GM12878 (cell line): ENCODE results near the gene ARGLU1.
A peak's percentile ranks its signal among the peaks of the same experiment; 100 is the strongest.

ENCODE experiments used
- BACH1 ChIP-seq: fragments of 450-650 bp; IDR thresholded peaks from 2 replicates; pipeline ENCODE4 v1.6.1; 2017; ENCODE audit warnings: mild to moderate bottlenecking, borderline replicate concordance
- BCL11A ChIP-seq: IDR thresholded peaks from 2 replicates; pipeline ENCODE4 v1.6.1; 2011; ENCODE audit warnings: low read depth, low read length
- CREB1 ChIP-seq: IDR thresholded peaks from 2 replicates; pipeline ENCODE4 v1.6.1; 2012; ENCODE audit warnings: low read depth, mild to moderate bottlenecking, inconsistent platforms
- MEF2A ChIP-seq: IDR thresholded peaks from 2 replicates; pipeline ENCODE4 v1.6.1; 2011; ENCODE audit warnings: low read depth, mild to moderate bottlenecking, low read length, moderate library complexity; ENCODE audit not compliant: insufficient read depth
- MXI1 ChIP-seq: fragments of 150-350 bp; IDR thresholded peaks from 2 replicates; pipeline ENCODE4 v1.6.1; 2011; ENCODE audit warnings: low read depth, mild to moderate bottlenecking, inconsistent platforms, low read length, improper control_type of control experiment
- POLR2A ChIP-seq: IDR thresholded peaks from 2 replicates; pipeline ENCODE4 v1.6.1; 2011; ENCODE audit warnings: low read depth, mild to moderate bottlenecking, low read length
- POLR2AphosphoS2 ChIP-seq: IDR thresholded peaks from 2 replicates; pipeline ENCODE4 v1.6.1; 2011; ENCODE audit warnings: low read depth, mild to moderate bottlenecking, low read length, improper control_type of control experiment, moderate library complexity
- POLR2AphosphoS5 ChIP-seq: IDR thresholded peaks from 2 replicates; pipeline ENCODE4 v1.6.1; 2011; ENCODE audit warnings: mild to moderate bottlenecking, low read length, inconsistent platforms
- RFX5 ChIP-seq: IDR thresholded peaks from 2 replicates; pipeline ENCODE4 v1.6.1; 2011; ENCODE audit warnings: low read depth, low read length, improper control_type of control experiment
- ZNF24 ChIP-seq: fragments of 450-650 bp; IDR thresholded peaks from 2 replicates; pipeline ENCODE4 v1.6.1; 2017; ENCODE audit warnings: antibody characterized with exemption, mild to moderate bottlenecking
- TF ChIP-seq, protein P1 (sequence below), 3 experiments: IDR thresholded peaks in 2 of 3; conservative IDR thresholded peaks in 1 of 3; 2 replicates each; pipeline ENCODE4 v1.5.1; 2011; ENCODE audit warnings: low read depth in 3 of 3, low read length in 3 of 3, mild to moderate bottlenecking in 3 of 3, control low read depth in 2 of 3, moderate library complexity in 2 of 3, inconsistent platforms in 1 of 3, mixed read lengths in 1 of 3; ENCODE audit not compliant: control insufficient read depth in 2 of 3, insufficient read depth in 1 of 3; ENCODE audit errors: extremely low read depth in 1 of 3
- TF ChIP-seq, protein P2 (sequence below): fragments of 150-350 bp; IDR thresholded peaks from 2 replicates; pipeline ENCODE4 v1.6.1; 2016; ENCODE audit warnings: low read depth, low read length

DNA sequence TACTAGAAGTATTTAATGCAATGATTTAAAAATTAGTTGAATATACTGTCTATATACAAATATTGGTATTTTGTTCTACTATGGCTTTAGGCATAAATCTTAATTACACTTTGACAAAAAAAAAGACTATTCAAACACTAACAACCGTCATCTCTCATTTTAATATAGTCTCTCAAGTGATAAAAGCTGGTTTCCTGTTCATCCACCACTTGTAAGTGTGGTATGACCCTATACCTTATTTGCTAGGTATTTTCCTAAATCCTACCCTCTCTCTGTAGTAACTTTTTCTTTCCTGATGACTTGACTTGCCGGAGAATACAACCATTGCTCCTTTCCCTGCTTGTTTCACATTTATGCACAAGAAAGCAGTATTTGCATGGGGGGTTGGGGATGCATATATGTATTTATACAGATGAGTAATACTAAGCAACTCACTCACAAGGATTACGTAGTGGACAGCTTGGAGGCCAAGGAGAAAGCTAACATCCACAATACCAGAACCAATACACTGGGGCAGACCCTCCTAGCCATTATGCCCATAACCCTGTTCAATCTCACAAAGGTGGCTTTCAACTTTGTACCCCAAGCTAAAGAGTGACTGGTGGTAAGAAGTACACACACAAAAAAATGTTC is 19.8 kb downstream of the ARGLU1 start:
- no peak for TF ChIP-seq RFX5
- 0 out of 2 replicates have a peak, but pooled peaks have one; percentile 40 for TF ChIP-seq POLR2AphosphoS5
- no peak for TF ChIP-seq POLR2A
- no peak for TF ChIP-seq BACH1
- no peak for TF ChIP-seq CREB1
- TF ChIP-seq, protein P1, sequence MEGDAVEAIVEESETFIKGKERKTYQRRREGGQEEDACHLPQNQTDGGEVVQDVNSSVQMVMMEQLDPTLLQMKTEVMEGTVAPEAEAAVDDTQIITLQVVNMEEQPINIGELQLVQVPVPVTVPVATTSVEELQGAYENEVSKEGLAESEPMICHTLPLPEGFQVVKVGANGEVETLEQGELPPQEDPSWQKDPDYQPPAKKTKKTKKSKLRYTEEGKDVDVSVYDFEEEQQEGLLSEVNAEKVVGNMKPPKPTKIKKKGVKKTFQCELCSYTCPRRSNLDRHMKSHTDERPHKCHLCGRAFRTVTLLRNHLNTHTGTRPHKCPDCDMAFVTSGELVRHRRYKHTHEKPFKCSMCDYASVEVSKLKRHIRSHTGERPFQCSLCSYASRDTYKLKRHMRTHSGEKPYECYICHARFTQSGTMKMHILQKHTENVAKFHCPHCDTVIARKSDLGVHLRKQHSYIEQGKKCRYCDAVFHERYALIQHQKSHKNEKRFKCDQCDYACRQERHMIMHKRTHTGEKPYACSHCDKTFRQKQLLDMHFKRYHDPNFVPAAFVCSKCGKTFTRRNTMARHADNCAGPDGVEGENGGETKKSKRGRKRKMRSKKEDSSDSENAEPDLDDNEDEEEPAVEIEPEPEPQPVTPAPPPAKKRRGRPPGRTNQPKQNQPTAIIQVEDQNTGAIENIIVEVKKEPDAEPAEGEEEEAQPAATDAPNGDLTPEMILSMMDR (IDR thresholded peaks at IDR 0.05 in 2 of 3, conservative IDR thresholded peaks at IDR 0.05 in 1 of 3; ENCODE audit: control insufficient read depth in 2 of 3, extremely low read depth in 1 of 3, insufficient read depth in 1 of 3, low read depth in 3 of 3, low read length in 3 of 3), result no peak
- TF ChIP-seq MEF2A, result no peak
- TF ChIP-seq, protein P2, sequence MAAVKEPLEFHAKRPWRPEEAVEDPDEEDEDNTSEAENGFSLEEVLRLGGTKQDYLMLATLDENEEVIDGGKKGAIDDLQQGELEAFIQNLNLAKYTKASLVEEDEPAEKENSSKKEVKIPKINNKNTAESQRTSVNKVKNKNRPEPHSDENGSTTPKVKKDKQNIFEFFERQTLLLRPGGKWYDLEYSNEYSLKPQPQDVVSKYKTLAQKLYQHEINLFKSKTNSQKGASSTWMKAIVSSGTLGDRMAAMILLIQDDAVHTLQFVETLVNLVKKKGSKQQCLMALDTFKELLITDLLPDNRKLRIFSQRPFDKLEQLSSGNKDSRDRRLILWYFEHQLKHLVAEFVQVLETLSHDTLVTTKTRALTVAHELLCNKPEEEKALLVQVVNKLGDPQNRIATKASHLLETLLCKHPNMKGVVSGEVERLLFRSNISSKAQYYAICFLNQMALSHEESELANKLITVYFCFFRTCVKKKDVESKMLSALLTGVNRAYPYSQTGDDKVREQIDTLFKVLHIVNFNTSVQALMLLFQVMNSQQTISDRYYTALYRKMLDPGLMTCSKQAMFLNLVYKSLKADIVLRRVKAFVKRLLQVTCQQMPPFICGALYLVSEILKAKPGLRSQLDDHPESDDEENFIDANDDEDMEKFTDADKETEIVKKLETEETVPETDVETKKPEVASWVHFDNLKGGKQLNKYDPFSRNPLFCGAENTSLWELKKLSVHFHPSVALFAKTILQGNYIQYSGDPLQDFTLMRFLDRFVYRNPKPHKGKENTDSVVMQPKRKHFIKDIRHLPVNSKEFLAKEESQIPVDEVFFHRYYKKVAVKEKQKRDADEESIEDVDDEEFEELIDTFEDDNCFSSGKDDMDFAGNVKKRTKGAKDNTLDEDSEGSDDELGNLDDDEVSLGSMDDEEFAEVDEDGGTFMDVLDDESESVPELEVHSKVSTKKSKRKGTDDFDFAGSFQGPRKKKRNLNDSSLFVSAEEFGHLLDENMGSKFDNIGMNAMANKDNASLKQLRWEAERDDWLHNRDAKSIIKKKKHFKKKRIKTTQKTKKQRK, result no peak
- no peak for TF ChIP-seq MXI1
- TF ChIP-seq BCL11A, result no peak
- TF ChIP-seq POLR2AphosphoS2, result no peak
- TF ChIP-seq ZNF24, result no peak
